ENCODE results near the gene UQCC3.

DNA sequence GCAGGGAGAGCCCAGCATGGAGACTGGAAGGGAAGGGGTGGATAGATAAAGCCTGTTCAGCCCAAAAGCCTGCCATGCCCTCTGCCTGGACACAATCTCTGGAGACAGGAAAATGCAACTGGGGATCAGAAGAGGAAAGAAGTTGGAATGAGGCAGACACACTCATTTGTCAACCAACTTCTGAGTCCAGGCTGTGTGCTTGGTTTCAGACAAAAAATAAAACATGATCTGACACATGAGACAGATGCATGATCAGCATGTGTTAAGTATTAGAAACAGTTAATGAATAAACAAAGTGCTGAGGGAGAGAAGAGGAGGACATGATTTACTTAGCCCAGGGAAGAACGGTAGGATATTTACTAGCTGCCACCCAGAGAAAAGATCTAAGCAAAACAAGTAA is 17.0 kb downstream of the UQCC3 start:
- no peak for TF ChIP-seq CTCF (IDR thresholded peaks at IDR 0.05)
- TF ChIP-seq EP300 (IDR thresholded peaks at IDR 0.05), result no peak
- no peak for TF ChIP-seq POLR2AphosphoS5 (IDR thresholded peaks at IDR 0.05)
